ENCODE results near the gene DDX19B. TPM values are rescaled to one million over a fixed set of nuclear protein-coding genes. Genes with fewer than 3 reads are reported as not detected.
"Not testable (repeated sequence)": the region's sequence is repeated elsewhere in the genome, so short reads cannot be mapped to it uniquely, and the experiment has no call there.

DDX19B gene
- polyA plus RNA-seq, 2 of the 4 experiments (the other 2 are of a cell fraction) = 26.9 to 50.6 TPM

- ChIA-PET POLR2A (interaction anchor here (1.3 kb wide), 1 partner anchor 18 kb away, joined by 5 read pairs; the partner anchor contains the start of gene AARS1), CTCF (interaction anchor here (1.1 to 1.5 kb wide), 2 partner anchors 12 to 40 kb away, joined by 3 to 4 read pairs; no protein-coding TSS in a partner anchor)
- 91% methylated on average over 2 of the region's 2 CpGs for WGBS (ENCODE audit: missing lambda C conversion rate)
- not testable (repeated sequence) for H3K9me3 ChIP-seq; DNase-seq (ENCODE audit: low read depth in 1 of 2, low spot score in 1 of 2); FAIRE-seq; H3K4me2 ChIP-seq; H3K4me3 ChIP-seq; ATAC-seq; H3K4me1 ChIP-seq; H3K27ac ChIP-seq
Measured at GRCh38 chr16:70307726-70308125, 8.7 kb downstream of the DDX19B start.

GRCh38 chr16:70320121-70320520, 21.1 kb downstream of the DDX19B start:
- no peak for ATAC-seq
- Histone ChIP-seq H3K27ac (no peak overlapping the region), H3K9me3 (no peaks in the 10 kb centered on the region), H3K4me3 (no peak overlapping the region), H3K4me1 (no peaks in the 10 kb centered on the region), H3K4me2 (no peak overlapping the region)
- WGBS (ENCODE audit: missing lambda C conversion rate) = 92% methylated on average over 5 of the region's 5 CpGs
- DNase-seq (ENCODE audit: low read depth in 1 of 2, low spot score in 1 of 2) = no peak
- TF ChIP-seq RCOR1 (IDR thresholded peaks at IDR 0.05; ENCODE audit: low read depth, low read length) = no peak
- TF ChIP-seq KDM5A (IDR thresholded peaks at IDR 0.05) = no peak
- no peak for TF ChIP-seq MYC (IDR thresholded peaks at IDR 0.05; ENCODE audit: borderline replicate concordance, low read length)
- TF ChIP-seq BCL3 (IDR thresholded peaks at IDR 0.05) = no peak
- no peak for TF ChIP-seq E2F6 (IDR thresholded peaks at IDR 0.05; ENCODE audit: borderline replicate concordance, low read depth)
- no peak for TF ChIP-seq CBX2 (IDR thresholded peaks at IDR 0.05; ENCODE audit: borderline replicate concordance, low read depth)
- no peak for TF ChIP-seq CEBPB (IDR thresholded peaks at IDR 0.05)
- no peak for TF ChIP-seq ZSCAN20 (CRISPR knock-in tag; IDR thresholded peaks at IDR 0.05)
- TF ChIP-seq JUN (IDR thresholded peaks at IDR 0.05) = no peak
- no peak for TF ChIP-seq BHLHE40 (IDR thresholded peaks at IDR 0.05; ENCODE audit: low read depth, low read length)
- no peak for TF ChIP-seq GATA3 (IDR thresholded peaks at IDR 0.05; ENCODE audit: borderline replicate concordance)
- no peak for TF ChIP-seq PBX3 (IDR thresholded peaks at IDR 0.05)
- TF ChIP-seq HOXB5 (CRISPR knock-in tag; IDR thresholded peaks at IDR 0.05) = no peak
- POLR2A ChIA-PET = no interaction called here
- FAIRE-seq = no peak
- CTCF ChIA-PET = interaction anchor here (1.6 kb wide), 1 partner anchor 11 kb away, joined by 4 read pairs; no protein-coding TSS in a partner anchor

GRCh38 chr16:70324998-70325747, 26.2 kb downstream of the DDX19B start:
- Histone ChIP-seq H3K4me2 (no peak overlapping the region), H3K4me1 (no peaks in the 10 kb centered on the region), H3K4me3 (no peak overlapping the region), H3K27ac (no peak overlapping the region), H3K9me3 (no peaks in the 10 kb centered on the region)
- no peak for ATAC-seq
- POLR2A ChIA-PET = interaction anchor here (0.9 kb wide), 1 partner anchor 36 kb away, joined by 3 read pairs; the partner anchor contains the start of gene AARS1
- no peak for FAIRE-seq
- WGBS (ENCODE audit: missing lambda C conversion rate) = 93% methylated on average over 7 of the region's 7 CpGs
- no peak for TF ChIP-seq RFX5 (IDR thresholded peaks at IDR 0.05)
- TF ChIP-seq HOXB5 (CRISPR knock-in tag; IDR thresholded peaks at IDR 0.05) = no peak
- TF ChIP-seq HOXA7 (CRISPR knock-in tag; IDR thresholded peaks at IDR 0.05) = no peak
- TF ChIP-seq HDAC2 (IDR thresholded peaks at IDR 0.05) = no peak
- TF ChIP-seq PBX3 (IDR thresholded peaks at IDR 0.05) = no peak
- no peak for TF ChIP-seq TP53 (CRISPR knock-in tag; IDR thresholded peaks at IDR 0.05)
- TF ChIP-seq FOSB (CRISPR knock-in tag; IDR thresholded peaks at IDR 0.05) = no peak
- no peak for TF ChIP-seq RCOR1 (IDR thresholded peaks at IDR 0.05; ENCODE audit: low read depth, low read length)
- no peak for TF ChIP-seq TFCP2L1 (CRISPR knock-in tag; IDR thresholded peaks at IDR 0.05)
- no peak for TF ChIP-seq ATOH8 (CRISPR knock-in tag; IDR thresholded peaks at IDR 0.05; ENCODE audit: low read depth)
- no peak for TF ChIP-seq HOXB13 (CRISPR knock-in tag; IDR thresholded peaks at IDR 0.05; ENCODE audit: low read depth)
- TF ChIP-seq FOSL2 (IDR thresholded peaks at IDR 0.05) = no peak
- no peak for TF ChIP-seq FOSL2 (CRISPR knock-in tag; IDR thresholded peaks at IDR 0.05)
- no peak for DNase-seq (ENCODE audit: low read depth in 1 of 2, low spot score in 1 of 2)
- CTCF ChIA-PET = interaction anchor here (0.5 to 1.3 kb wide), 4 partner anchors 11 to 21 kb away, joined by 3 read pairs; no protein-coding TSS in a partner anchor

All from A549 (cell line).